GM19240 (cell line): ENCODE results near the gene ACBD6.
"Not testable (repeated sequence)": the region's sequence is repeated elsewhere in the genome, so short reads cannot be mapped to it uniquely, and the experiment has no call there.

Source experiments
- DNase-seq: peaks from one replicate; pipeline ENCODE4 v3.0.0; 2011; ENCODE audit warnings: low spot score; ENCODE audit not compliant: insufficient read length

ACBD6 gene

GRCh38 chr1:180421145-180421544, 81.2 kb downstream of the ACBD6 start:
- not testable (repeated sequence) for DNase-seq

DNA sequence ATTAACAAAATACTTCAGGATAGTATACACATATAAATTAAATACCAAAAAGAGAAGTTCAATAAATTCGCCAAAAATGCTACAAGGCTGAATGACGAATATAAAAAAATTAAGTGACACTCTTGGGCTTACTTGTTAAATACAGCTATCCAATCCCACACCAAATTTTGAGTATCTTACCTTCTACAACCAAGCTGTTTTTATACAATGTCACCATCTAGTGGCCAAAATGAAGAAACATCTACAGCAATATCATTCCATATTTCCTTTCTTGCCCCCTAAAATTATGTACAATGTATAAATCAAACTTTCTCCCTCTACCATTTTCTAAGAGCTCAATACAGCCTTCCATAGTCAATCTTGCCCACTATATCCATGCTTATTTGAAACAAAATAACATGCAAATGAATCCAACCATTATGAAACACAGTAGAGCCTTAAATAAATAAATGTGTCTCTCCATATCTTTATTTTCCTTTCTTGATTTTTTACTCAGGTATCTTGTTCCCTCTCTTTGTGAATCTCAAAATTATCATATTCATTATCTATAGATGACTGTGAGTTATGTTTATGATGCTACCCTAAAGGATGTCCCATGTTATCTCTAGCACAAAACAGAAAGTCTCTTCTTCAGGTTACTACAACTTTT, 86.3 kb downstream of the ACBD6 start:
- DNase-seq = no peak

DNA sequence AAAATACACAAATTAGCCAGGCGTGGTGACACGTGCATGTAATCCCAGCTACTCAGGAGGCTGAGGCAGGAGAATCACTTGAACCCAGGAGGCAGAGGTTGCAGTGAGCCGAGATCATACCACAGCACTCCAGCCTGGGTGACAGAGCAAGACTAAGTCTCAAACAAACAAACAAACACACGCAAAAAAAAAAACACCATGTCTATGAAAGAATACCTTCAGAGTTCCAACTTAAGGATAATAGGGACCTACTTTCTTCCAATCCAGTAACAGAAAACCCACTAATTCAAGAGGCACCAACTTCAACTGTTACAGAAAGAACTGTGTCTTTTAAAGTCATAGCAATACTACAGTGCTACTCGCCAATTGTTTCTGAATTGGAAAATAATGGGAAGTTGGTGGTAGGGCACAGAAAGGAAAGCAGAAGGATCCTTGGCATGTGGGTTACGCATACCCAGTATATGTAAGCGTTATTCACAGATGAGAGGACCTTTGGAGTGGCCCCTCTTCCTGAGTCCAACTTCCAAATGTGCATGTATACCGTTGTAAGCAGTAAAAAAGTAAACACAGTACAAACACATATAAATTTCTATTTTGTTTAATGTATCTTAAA, 87.0 kb downstream of the ACBD6 start:
- DNase-seq = no peak

DNA sequence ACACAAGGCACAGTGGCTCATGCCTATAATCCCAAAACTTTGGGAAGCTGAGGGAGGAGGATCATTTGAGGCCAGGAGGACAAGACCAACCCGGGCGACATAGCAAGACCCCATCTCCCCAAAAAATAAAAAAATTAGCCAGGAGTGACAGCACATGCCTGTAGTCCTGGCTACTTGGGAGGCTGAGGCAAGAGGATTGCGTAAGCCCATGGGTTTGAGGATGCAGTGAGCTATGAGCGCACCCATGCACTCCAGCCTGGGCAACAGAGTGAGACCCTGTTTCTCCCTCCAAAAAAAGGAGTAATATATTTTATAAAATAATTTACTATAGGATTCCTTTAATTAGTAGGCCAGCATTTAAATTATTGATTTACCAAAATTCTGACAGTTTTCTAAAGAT, 89.8 kb downstream of the ACBD6 start:
- no peak for DNase-seq

GRCh38 chr1:180408128-180408527, 94.2 kb downstream of the ACBD6 start:
- DNase-seq = not testable (repeated sequence)

GRCh38 chr1:180407051-180407450, 95.3 kb downstream of the ACBD6 start:
- DNase-seq = no peak

DNA sequence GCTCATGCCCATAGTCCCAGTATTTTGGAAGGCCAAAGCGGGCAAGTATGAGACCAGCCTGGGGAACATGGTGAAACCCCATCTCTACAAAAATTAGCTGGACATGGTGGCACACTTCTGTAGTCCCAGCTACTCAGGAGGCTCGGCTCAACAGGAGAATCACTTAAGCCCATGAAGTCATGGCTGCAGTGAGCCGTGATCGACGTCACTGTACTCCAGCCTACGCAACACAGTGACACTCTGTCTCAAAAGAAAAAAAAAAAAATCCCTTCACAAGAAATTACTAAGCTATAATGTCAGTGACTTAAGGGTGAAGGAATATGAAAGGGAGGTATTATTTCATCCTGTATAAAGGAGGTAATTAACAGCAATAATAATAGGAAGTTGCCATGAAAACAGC, 99.8 kb downstream of the ACBD6 start:
- no peak for DNase-seq

DNA sequence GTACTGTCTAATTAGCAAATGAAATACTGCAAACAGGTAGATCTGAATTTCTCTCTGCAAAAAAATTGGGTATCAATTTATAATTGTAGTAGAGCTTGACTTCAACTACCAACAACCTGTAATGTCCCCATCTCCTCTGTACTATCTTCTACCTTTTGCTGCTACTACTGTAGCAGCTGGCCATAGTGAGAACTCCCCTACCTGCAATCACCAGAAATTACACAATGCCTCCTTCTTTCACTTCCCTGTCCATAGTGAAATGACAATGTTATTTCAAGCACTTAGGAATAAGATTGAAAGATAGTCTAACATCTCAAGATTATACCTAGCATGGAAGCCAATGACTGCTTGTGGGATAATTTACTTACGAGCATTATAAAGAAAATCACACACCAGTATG, 100.4 kb downstream of the ACBD6 start:
- no peak for DNase-seq

- no peak for DNase-seq
Measured at GRCh38 chr1:180397175-180397574, 105.2 kb downstream of the ACBD6 start.

GRCh38 chr1:180392427-180393145, 109.8 kb downstream of the ACBD6 start:
- DNase-seq = no peak

DNA sequence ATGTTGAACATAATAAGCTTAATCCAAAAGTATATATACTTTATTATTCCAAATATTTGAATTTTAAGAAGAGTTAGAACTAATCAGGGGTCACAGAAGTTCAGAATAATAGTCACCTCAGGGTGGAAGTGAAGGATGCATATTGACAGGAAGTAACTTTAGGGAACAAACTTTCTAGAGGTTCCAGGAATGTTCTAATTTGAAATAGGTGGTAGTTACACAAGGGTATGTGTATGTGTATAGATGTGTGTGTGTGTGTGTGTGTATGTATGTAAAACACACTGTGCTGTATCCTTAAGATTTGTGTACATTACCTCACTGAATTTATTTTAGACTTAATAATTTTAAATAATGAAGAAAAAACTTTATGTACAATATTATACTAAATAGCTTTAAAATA, 110.4 kb downstream of the ACBD6 start:
- DNase-seq = no peak

- DNase-seq = no peak
Measured at GRCh38 chr1:180387413-180387812, 115.0 kb downstream of the ACBD6 start.

GRCh38 chr1:180386745-180387367, 115.5 kb downstream of the ACBD6 start:
- DNase-seq = no peak

DNA sequence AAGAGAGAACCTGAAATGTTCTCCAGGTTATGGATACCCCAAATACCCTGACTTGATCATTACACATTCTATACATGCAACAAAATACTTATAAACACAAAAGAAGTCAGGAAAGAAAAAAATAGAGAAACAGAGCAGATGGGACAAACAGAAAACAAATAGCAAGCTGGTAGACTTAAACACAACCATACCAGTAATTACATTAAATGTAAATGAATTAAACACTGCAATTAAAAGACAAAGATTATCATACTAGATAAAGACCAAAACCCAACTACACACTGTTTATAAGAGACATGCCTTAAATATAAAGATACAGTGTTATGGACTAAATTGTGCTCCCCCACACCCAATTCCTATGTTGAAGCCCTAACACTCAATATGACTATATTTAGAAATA, 117.2 kb downstream of the ACBD6 start:
- DNase-seq = no peak

DNA sequence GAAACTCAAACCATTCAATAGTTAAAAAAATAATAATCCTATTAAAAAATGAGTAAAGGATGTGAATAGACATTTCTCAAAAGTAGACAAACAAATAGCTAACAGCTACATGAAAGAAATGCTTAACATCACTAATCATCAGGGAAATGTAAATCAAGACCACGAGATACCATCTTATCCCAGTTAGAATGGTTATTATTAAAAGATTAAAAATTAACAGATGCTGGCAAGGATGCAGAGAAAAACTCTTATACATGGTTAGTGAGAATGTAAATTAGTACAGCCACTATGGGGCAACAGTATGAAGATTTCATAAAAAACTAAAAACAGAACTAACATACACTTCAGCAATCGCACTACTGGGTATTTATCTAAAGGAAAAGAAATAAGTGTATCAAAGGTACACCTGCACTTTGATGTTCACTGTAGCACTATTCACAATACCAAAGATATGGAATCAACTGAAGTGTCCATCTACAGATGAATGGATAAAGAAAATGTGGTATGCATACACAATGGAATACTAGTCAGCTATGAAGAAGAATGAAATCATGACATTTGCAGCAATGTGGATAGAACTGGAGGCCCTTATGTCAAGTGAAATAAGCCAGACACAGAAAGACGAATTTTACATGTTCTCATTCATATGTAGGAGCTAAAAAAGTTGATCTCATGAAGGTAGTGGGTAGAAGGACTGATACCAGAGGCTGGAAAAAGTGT, 117.9 kb downstream of the ACBD6 start:
- no peak for DNase-seq

GRCh38 chr1:180382326-180383115, 119.9 kb downstream of the ACBD6 start:
- DNase-seq = no peak

DNA sequence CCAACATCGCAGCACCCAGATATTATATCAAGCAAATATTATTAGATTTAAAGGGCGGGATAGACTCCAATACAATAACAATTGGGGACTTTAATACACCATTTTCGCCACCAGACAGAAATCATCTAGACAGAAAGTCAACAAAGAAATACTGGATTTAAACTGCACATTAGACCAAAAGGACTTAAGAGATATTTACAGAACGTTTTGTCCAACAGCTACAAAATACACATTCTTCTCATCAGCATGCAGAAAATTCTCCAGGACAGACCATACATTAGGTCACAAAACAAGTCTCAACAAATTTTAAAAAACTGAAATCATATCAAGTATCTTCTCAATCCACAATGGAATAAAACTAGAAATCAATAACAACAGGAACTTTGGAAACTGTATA, 121.2 kb downstream of the ACBD6 start:
- DNase-seq = no peak

- no peak for DNase-seq
Measured at GRCh38 chr1:180380259-180381183, 121.9 kb downstream of the ACBD6 start.

GRCh38 chr1:180376800-180377199, 125.6 kb downstream of the ACBD6 start:
- no peak for DNase-seq

- no peak for DNase-seq
Measured at GRCh38 chr1:180376253-180376652, 126.1 kb downstream of the ACBD6 start.
